ENCODE data around the gene B4GALT2. TPM values are rescaled to one million over a fixed set of nuclear protein-coding genes. Genes with fewer than 3 reads are reported as not detected.

Gene B4GALT2
- total RNA-seq, 1 donor, result 99.5 TPM

DNA sequence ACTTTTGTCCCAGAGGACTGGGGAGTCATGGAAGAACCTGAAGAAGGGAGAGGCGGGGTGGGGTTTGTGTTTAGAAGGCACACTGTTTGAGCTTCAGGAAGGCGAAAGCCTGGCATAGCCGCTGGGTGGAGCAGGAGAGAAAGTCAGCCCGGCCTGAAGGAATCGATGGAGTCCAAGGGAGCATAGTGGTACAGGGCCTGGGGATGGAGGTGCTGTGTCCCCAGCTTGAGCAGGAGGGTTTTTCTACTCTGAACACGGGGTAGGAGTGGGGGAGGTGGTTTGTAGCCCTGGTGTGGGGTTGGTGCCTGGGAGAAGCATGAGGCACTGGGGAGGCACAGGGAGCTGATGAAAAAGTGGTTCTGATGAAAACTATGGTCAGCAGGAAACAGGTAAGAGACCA lies 7.7 kb downstream of the B4GALT2 start:
- TF ChIP-seq, protein P1, sequence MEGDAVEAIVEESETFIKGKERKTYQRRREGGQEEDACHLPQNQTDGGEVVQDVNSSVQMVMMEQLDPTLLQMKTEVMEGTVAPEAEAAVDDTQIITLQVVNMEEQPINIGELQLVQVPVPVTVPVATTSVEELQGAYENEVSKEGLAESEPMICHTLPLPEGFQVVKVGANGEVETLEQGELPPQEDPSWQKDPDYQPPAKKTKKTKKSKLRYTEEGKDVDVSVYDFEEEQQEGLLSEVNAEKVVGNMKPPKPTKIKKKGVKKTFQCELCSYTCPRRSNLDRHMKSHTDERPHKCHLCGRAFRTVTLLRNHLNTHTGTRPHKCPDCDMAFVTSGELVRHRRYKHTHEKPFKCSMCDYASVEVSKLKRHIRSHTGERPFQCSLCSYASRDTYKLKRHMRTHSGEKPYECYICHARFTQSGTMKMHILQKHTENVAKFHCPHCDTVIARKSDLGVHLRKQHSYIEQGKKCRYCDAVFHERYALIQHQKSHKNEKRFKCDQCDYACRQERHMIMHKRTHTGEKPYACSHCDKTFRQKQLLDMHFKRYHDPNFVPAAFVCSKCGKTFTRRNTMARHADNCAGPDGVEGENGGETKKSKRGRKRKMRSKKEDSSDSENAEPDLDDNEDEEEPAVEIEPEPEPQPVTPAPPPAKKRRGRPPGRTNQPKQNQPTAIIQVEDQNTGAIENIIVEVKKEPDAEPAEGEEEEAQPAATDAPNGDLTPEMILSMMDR (IDR thresholded peaks at IDR 0.05; ENCODE audit: extremely low read depth, low read depth, low read length), result no peak
- Histone ChIP-seq H3K4me2 (ENCODE audit: insufficient read depth, low read length) (no peak overlapping the region), H3K27ac (ENCODE audit: low read depth, low read length) (peak overlapping the region; percentile 19), H3K79me2 (ENCODE audit: insufficient read depth, low read length) (peaks cover 18% of the 10 kb centered on the region), H3K4me1 (ENCODE audit: insufficient read depth, low read length) (peaks cover 11% of the 10 kb centered on the region), H4K20me1 (ENCODE audit: insufficient read depth, low read length) (peaks cover 24% of the 10 kb centered on the region), H2AFZ (ENCODE audit: low read length) (no peak overlapping the region), H3K9me3 (ENCODE audit: low read depth, low read length) (no peaks in the 10 kb centered on the region), H3K27me3 (ENCODE audit: insufficient read depth, low read length) (no peaks in the 10 kb centered on the region), H3K4me3 (ENCODE audit: insufficient read depth, low read length) (no peak overlapping the region), H3K36me3 (ENCODE audit: insufficient read depth, low read length) (peaks cover 29% of the 10 kb centered on the region)
- DNase-seq (ENCODE audit: insufficient read length, low spot score, missing footprints), result peak; percentile 85

DNA sequence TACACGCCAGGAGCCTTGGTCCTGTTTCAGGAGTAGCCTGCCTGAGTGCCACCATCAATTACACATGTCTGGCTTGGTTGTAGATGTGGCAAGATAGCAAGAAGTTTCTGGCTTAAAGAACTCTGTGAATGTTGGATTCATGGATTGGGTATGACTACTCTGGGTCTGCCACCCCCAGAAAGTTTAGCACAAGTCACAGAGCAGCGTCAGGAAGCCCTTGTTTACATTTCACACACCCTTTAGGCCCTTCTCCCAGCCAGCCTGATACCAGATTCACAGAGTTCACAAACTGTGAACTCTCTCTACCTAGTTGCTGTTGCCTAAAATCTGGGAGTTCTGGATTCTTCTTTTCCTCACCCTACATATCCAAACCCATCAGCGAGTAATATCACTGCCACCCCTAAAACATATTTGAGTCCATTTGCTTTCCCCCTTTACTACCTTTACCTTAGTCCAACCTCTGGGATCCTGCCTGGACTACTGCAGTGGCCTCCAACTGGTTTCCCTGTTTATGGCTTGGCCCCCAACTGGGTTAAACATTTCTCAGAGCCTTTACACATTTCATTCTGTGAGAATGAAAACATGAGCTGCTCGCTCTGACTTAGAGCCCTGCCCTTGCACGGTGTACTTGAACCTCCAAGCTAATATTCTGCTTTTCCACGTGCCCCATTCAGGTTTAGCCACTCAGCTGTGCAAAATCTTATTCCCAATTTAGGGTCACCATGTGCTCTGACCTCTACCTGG lies 8.3 kb downstream of the B4GALT2 start:
- Histone ChIP-seq H3K9me3 (ENCODE audit: low read depth, low read length) (no peaks in the 10 kb centered on the region), H3K27me3 (ENCODE audit: insufficient read depth, low read length) (no peaks in the 10 kb centered on the region), H3K79me2 (ENCODE audit: insufficient read depth, low read length) (peaks cover 12% of the 10 kb centered on the region), H3K4me2 (ENCODE audit: insufficient read depth, low read length) (no peak overlapping the region), H4K20me1 (ENCODE audit: insufficient read depth, low read length) (peaks cover 20% of the 10 kb centered on the region), H2AFZ (ENCODE audit: low read length) (no peak overlapping the region), H3K4me3 (ENCODE audit: insufficient read depth, low read length) (no peak overlapping the region), H3K36me3 (ENCODE audit: insufficient read depth, low read length) (peaks cover 25% of the 10 kb centered on the region), H3K4me1 (ENCODE audit: insufficient read depth, low read length) (peaks cover 15% of the 10 kb centered on the region), H3K27ac (ENCODE audit: low read depth, low read length) (peak overlapping the region; percentile 19)
- peak; percentile 89 for DNase-seq (ENCODE audit: insufficient read length, low spot score, missing footprints)
- TF ChIP-seq, protein P1 (IDR thresholded peaks at IDR 0.05; ENCODE audit: extremely low read depth, low read depth, low read length), result no peak

DNA sequence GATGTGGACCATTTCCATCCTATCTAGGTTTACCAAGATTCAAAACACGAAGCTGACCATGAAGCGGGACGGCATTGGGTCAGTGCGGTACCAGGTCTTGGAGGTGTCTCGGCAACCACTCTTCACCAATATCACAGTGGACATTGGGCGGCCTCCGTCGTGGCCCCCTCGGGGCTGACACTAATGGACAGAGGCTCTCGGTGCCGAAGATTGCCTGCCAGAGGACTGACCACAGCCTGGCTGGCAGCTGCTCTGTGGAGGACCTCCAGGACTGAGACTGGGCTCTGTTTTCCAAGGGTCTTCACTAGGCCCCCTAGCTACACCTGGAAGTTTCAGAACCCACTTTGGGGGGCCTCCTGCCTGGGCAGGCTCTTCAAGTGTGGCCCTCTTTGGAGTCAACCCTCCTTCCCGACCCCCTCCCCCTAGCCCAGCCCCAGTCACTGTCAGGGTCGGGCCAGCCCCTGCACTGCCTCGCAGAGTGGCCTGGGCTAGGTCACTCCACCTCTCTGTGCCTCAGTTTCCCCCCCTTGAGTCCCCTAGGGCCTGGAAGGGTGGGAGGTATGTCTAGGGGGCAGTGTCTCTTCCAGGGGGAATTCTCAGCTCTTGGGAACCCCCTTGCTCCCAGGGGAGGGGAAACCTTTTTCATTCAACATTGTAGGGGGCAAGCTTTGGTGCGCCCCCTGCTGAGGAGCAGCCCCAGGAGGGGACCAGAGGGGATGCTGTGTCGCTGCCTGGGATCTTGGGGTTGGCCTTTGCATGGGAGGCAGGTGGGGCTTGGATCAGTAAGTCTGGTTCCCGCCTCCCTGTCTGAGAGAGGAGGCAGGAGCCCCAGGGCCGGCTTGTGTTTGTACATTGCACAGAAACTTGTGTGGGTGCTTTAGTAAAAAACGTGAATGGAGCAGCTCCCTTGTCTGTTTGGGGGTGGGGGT lies 11.5 kb downstream of the B4GALT2 start:
- peak overlapping the region; percentile 80 for H3K27ac ChIP-seq (ENCODE audit: low read depth, low read length)

More for the DNA sequence above, 11.5 kb downstream of the B4GALT2 start:
- peak overlapping the region; percentile 89 for H3K4me2 ChIP-seq (ENCODE audit: insufficient read depth, low read length)
- DNase-seq (ENCODE audit: insufficient read length, low spot score, missing footprints), result no peak
- H3K36me3 ChIP-seq (ENCODE audit: insufficient read depth, low read length), result peaks cover 10% of the 10 kb centered on the region
- H3K4me1 ChIP-seq (ENCODE audit: insufficient read depth, low read length), result peaks cover 16% of the 10 kb centered on the region
- H3K4me3 ChIP-seq (ENCODE audit: insufficient read depth, low read length), result peak overlapping the region; percentile 82
- no peaks in the 10 kb centered on the region for H4K20me1 ChIP-seq (ENCODE audit: insufficient read depth, low read length)
- H2AFZ ChIP-seq (ENCODE audit: low read length), result peak overlapping the region; percentile 71
- no peaks in the 10 kb centered on the region for H3K9me3 ChIP-seq (ENCODE audit: low read depth, low read length)
- TF ChIP-seq, protein P1 (IDR thresholded peaks at IDR 0.05; ENCODE audit: extremely low read depth, low read depth, low read length), result no peak
- H3K79me2 ChIP-seq (ENCODE audit: insufficient read depth, low read length), result no peaks in the 10 kb centered on the region
- no peaks in the 10 kb centered on the region for H3K27me3 ChIP-seq (ENCODE audit: insufficient read depth, low read length)
